Osteoblast (primary cell): Measurements from ENCODE around the gene TERB1. TPM values are rescaled to one million over a fixed set of nuclear protein-coding genes. Genes with fewer than 3 reads are reported as not detected.

Experiments used
- DNase-seq: peaks from one replicate; pipeline ENCODE4 v3.0.0; 2011; ENCODE audit warnings: low spot score, mixed read lengths; ENCODE audit not compliant: insufficient read length; ENCODE audit errors: missing footprints
- H2AFZ ChIP-seq: 2 replicates; pipeline ENCODE4 v1.6.0; 2011; ENCODE audit warnings: mild to moderate bottlenecking, low read length
- H3K27ac ChIP-seq: 2 replicates; pipeline ENCODE4 v1.5.1; 2011; ENCODE audit warnings: mild to moderate bottlenecking, low read depth, low read length, moderate library complexity
- H3K27me3 ChIP-seq: 2 replicates; pipeline ENCODE4 v1.6.0; 2012; ENCODE audit warnings: mild to moderate bottlenecking, control low read depth, inconsistent platforms, low read length, moderate library complexity; ENCODE audit not compliant: insufficient read depth
- H3K36me3 ChIP-seq: 2 replicates; pipeline ENCODE4 v1.5.1; 2011; ENCODE audit warnings: mild to moderate bottlenecking, low read length, control low read depth, moderate library complexity; ENCODE audit not compliant: insufficient read depth
- H3K4me1 ChIP-seq: 2 replicates; pipeline ENCODE4 v1.5.1; 2011; ENCODE audit warnings: mild to moderate bottlenecking, low read length, control low read depth, moderate library complexity; ENCODE audit not compliant: insufficient read depth
- H3K4me2 ChIP-seq: 2 replicates; pipeline ENCODE4 v1.6.0; 2011; ENCODE audit warnings: mild to moderate bottlenecking, low read length; ENCODE audit not compliant: insufficient read depth
- H3K4me3 ChIP-seq: fragments of 200-600 bp; sonication (generic); 3 replicates; pipeline ENCODE4 v1.5.1; 2012; ENCODE audit warnings: mild to moderate bottlenecking, low read length, inconsistent platforms; ENCODE audit not compliant: insufficient read depth
- H3K79me2 ChIP-seq: 2 replicates; pipeline ENCODE4 v1.6.0; 2012; ENCODE audit warnings: mild to moderate bottlenecking, low read length, control low read depth, inconsistent platforms; ENCODE audit not compliant: insufficient read depth
- H3K9me3 ChIP-seq: 2 replicates; pipeline ENCODE4 v1.5.1; 2011; ENCODE audit warnings: low read depth, low read length, control low read depth
- H4K20me1 ChIP-seq: 2 replicates; pipeline ENCODE4 v1.6.0; 2012; ENCODE audit warnings: mild to moderate bottlenecking, low read length, control low read depth; ENCODE audit not compliant: insufficient read depth
- total RNA-seq: library from RNA; depleted of rRNA; stranded (reverse); fragments of >200 nt; gene quantifications from 2 replicates; pipeline ENCODE4 v1.2.3, GENCODE V29; 2012
- TF ChIP-seq, protein P1 (sequence below): IDR thresholded peaks from 2 replicates; pipeline ENCODE4 v1.5.1; 2011; ENCODE audit warnings: mild to moderate bottlenecking, low read depth, low read length, moderate library complexity; ENCODE audit errors: extremely low read depth

The TERB1 gene
- total RNA-seq, 1 donor, result 0.36 TPM

DNA sequence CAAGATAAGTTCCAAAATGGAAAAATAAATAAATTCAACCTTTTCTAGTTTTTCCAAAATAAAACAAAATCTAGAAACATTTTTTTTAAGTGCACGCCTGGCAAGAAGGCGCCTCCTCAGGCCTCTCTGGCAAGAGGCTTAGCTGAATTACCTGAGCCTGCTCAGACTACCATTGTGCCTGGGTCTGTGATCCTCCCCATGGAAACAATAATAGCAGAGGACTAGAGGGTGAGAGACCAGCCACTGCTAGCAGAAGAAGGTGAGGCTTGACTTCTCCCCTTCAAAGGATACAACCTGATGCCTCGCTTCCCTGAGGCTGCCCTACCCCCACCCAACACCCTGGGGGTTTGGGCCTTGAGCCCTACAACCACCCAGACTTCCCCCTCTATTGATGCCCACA is 14.8 kb downstream of the TERB1 start:
- Histone ChIP-seq H4K20me1 (no peaks in the 10 kb centered on the region), H3K4me2 (no peak overlapping the region), H3K27me3 (no peaks in the 10 kb centered on the region), H3K9me3 (no peaks in the 10 kb centered on the region), H3K79me2 (no peaks in the 10 kb centered on the region), H2AFZ (no peak overlapping the region), H3K4me1 (no peaks in the 10 kb centered on the region), H3K4me3 (no peak overlapping the region), H3K36me3 (no peaks in the 10 kb centered on the region), H3K27ac (no peak overlapping the region)
- no peak for DNase-seq
- TF ChIP-seq, protein P1, sequence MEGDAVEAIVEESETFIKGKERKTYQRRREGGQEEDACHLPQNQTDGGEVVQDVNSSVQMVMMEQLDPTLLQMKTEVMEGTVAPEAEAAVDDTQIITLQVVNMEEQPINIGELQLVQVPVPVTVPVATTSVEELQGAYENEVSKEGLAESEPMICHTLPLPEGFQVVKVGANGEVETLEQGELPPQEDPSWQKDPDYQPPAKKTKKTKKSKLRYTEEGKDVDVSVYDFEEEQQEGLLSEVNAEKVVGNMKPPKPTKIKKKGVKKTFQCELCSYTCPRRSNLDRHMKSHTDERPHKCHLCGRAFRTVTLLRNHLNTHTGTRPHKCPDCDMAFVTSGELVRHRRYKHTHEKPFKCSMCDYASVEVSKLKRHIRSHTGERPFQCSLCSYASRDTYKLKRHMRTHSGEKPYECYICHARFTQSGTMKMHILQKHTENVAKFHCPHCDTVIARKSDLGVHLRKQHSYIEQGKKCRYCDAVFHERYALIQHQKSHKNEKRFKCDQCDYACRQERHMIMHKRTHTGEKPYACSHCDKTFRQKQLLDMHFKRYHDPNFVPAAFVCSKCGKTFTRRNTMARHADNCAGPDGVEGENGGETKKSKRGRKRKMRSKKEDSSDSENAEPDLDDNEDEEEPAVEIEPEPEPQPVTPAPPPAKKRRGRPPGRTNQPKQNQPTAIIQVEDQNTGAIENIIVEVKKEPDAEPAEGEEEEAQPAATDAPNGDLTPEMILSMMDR, result no peak

DNA sequence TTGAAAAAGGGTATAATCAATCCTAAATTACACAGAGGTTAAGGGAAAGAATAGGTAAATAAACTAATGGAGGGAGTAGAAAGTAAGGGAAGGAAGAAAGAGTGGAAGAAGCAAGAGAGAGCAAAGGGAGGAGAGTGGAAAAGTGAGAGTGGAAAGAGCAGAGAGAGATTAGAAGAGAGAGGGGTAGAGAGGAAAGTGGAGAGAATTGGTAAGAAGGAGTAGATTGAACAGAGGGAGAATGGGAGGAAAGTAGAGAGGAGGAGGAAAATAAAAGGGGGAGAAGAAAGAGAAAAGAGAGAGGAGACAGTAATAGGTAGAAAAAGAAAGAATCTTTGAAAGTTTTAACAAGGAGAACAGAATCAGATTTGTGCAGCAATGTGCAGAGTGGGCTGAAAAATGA is 24.9 kb downstream of the TERB1 start:
- Histone ChIP-seq H3K9me3 (no peaks in the 10 kb centered on the region), H3K4me1 (no peaks in the 10 kb centered on the region), H3K4me3 (no peak overlapping the region), H4K20me1 (no peaks in the 10 kb centered on the region), H3K79me2 (no peaks in the 10 kb centered on the region), H3K27me3 (no peaks in the 10 kb centered on the region), H3K4me2 (no peak overlapping the region), H3K36me3 (no peaks in the 10 kb centered on the region), H3K27ac (no peak overlapping the region), H2AFZ (no peak overlapping the region)
- TF ChIP-seq, protein P1, result no peak
- no peak for DNase-seq

- H2AFZ ChIP-seq, result no peak overlapping the region
- no peak for DNase-seq
- H3K4me1 ChIP-seq, result no peaks in the 10 kb centered on the region
- no peaks in the 10 kb centered on the region for H3K79me2 ChIP-seq
- TF ChIP-seq, protein P1, result no peak
- H3K4me2 ChIP-seq, result no peak overlapping the region
- no peak overlapping the region for H3K4me3 ChIP-seq
- no peaks in the 10 kb centered on the region for H3K36me3 ChIP-seq
- H3K27me3 ChIP-seq, result no peaks in the 10 kb centered on the region
- H3K9me3 ChIP-seq, result no peaks in the 10 kb centered on the region
- no peak overlapping the region for H3K27ac ChIP-seq
- H4K20me1 ChIP-seq, result no peaks in the 10 kb centered on the region
These were observed 26.4 kb downstream of the TERB1 start for GRCh38 chr16:66774981-66775380.

- Histone ChIP-seq H3K9me3 (no peaks in the 10 kb centered on the region), H3K4me1 (no peaks in the 10 kb centered on the region), H3K4me3 (no peak overlapping the region), H3K36me3 (no peaks in the 10 kb centered on the region), H2AFZ (no peak overlapping the region), H3K4me2 (no peak overlapping the region), H3K79me2 (no peaks in the 10 kb centered on the region), H3K27me3 (peaks cover 2% of the 10 kb centered on the region), H4K20me1 (no peaks in the 10 kb centered on the region), H3K27ac (no peak overlapping the region)
- TF ChIP-seq, protein P1, result peak; percentile 5
- DNase-seq, result no peak
These were observed 43.3 kb downstream of the TERB1 start for GRCh38 chr16:66758086-66758485.
